GM12878 (cell line): ENCODE results near the gene FOXF1. TPM values are rescaled to one million over a fixed set of nuclear protein-coding genes. Genes with fewer than 3 reads are reported as not detected.

Experiments
- ATAC-seq: fragments of 200-7000 bp; cut with Tn5 transposase; 3 replicates; pipeline ENCODE4 v1.9.1; 2020; ENCODE audit warnings: mild to moderate bottlenecking, moderate library complexity
- BruUV-seq: library from RNA; stranded (reverse); fragments of 400-500 nt; replicated peaks from 2 replicates; lab custom pipeline; 2021; lab: Mats Ljungman, UMichigan
- CTCF ChIA-PET: fragments of 300-600 bp; sonication (Branson Sonifier 250); formaldehyde crosslinking; extraction: SDS; loops from one replicate; lab custom pipeline; 2021; ENCODE audit warnings: inconsistent platforms; lab: Yijun Ruan, JAX
- POLR2A ChIA-PET: fragments of 350-600 bp; formaldehyde crosslinking; extraction: SDS; loops from one replicate; lab custom pipeline; 2021; ENCODE audit warnings: inconsistent platforms; lab: Charles Lee
- RAD21 ChIA-PET: fragments of 300-600 bp; sonication (Branson Sonifier 250); formaldehyde crosslinking; loops from one replicate; lab custom pipeline; 2023; ENCODE audit warnings: antibody characterized with exemption; ENCODE audit not compliant: unreplicated experiment; lab: Charles Lee
- SMC1A ChIA-PET: fragments of 300-600 bp; sonication (Branson Sonifier 250); formaldehyde crosslinking; loops from one replicate; lab custom pipeline; 2023; ENCODE audit not compliant: unreplicated experiment, uncharacterized antibody; lab: Charles Lee
- DNase-seq: peaks from one replicate; pipeline ENCODE4 v3.0.0-alpha.2; 2011; ENCODE audit warnings: low read depth, low spot score
- FAIRE-seq: peaks from 3 replicates; lab custom pipeline; 2011; peaks lifted over from hg19 to GRCh38; lab: Jason Lieb, UNC
- H2AFZ ChIP-seq: 2 replicates; pipeline ENCODE4 v1.6.0; 2011; ENCODE audit warnings: low read depth, low read length, control low read depth; ENCODE audit not compliant: control insufficient read depth
- H3K27ac ChIP-seq: 2 replicates; pipeline ENCODE4 v1.5.1; 2011; ENCODE audit warnings: control low read depth; ENCODE audit not compliant: control insufficient read depth, insufficient read depth
- H3K27me3 ChIP-seq, 2 experiments: replicated peaks in 1 of 2; 2 replicates each; pipeline versions ENCODE4 v1.6.0 to v1.6.1; 2011; ENCODE audit warnings: low read length in 1 of 2; ENCODE audit not compliant: control insufficient read depth in 2 of 2, insufficient read depth in 2 of 2
- H3K36me3 ChIP-seq, 2 experiments: 2 replicates each; pipeline ENCODE4 v1.5.1; 2011; ENCODE audit warnings: low read length in 1 of 2; ENCODE audit not compliant: control insufficient read depth in 2 of 2, insufficient read depth in 2 of 2
- H3K4me1 ChIP-seq: 2 replicates; pipeline ENCODE4 v1.6.1; 2011; ENCODE audit warnings: mild to moderate bottlenecking, low read length, moderate library complexity, mixed read lengths; ENCODE audit not compliant: control insufficient read depth, insufficient read depth
- H3K4me2 ChIP-seq: 2 replicates; pipeline ENCODE4 v1.6.0; 2011; ENCODE audit warnings: control low read depth; ENCODE audit not compliant: control insufficient read depth, insufficient read depth
- H3K4me3 ChIP-seq: fragments of 200-600 bp; sonication (generic); 2 replicates; pipeline ENCODE4 v1.5.1; 2016
- H3K79me2 ChIP-seq: 2 replicates; pipeline ENCODE4 v1.6.0; 2011; ENCODE audit warnings: low read length; ENCODE audit not compliant: control insufficient read depth, insufficient read depth
- H3K9ac ChIP-seq: 2 replicates; pipeline ENCODE4 v1.8.0; 2011; ENCODE audit warnings: low read length, control low read depth, mixed read lengths; ENCODE audit not compliant: control insufficient read depth, insufficient read depth
- H3K9me3 ChIP-seq: replicated peaks from 3 replicates; pipeline ENCODE4 v1.5.1; 2011; ENCODE audit warnings: mild to moderate bottlenecking, low read length; ENCODE audit not compliant: control insufficient read depth, insufficient read depth
- H4K20me1 ChIP-seq: 2 replicates; pipeline ENCODE4 v1.6.0; 2011; ENCODE audit not compliant: control insufficient read depth, insufficient read depth
- BCL11A ChIP-seq: IDR thresholded peaks from 2 replicates; pipeline ENCODE4 v1.6.1; 2011; ENCODE audit warnings: low read depth, low read length
- CBX3 ChIP-seq: fragments of 200-600 bp; sonication (generic); IDR thresholded peaks from 2 replicates; pipeline ENCODE4 v1.6.1; 2016; ENCODE audit warnings: low read depth, borderline replicate concordance
- CHD2 ChIP-seq: IDR thresholded peaks from 2 replicates; pipeline ENCODE4 v1.6.1; 2011; ENCODE audit warnings: low read depth, low read length, improper control_type of control experiment, borderline replicate concordance
- DPF2 ChIP-seq: fragments of 450-650 bp; IDR thresholded peaks from 2 replicates; pipeline ENCODE4 v1.6.1; 2017; ENCODE audit warnings: mild to moderate bottlenecking
- IKZF2 ChIP-seq, 2 experiments: fragments of 450-650 bp; IDR thresholded peaks; 2 replicates each; pipeline ENCODE4 v1.6.1; 2017; ENCODE audit warnings: mild to moderate bottlenecking in 2 of 2, moderate library complexity in 2 of 2
- JUNB ChIP-seq: IDR thresholded peaks from 2 replicates; pipeline ENCODE4 v1.6.1; 2016; ENCODE audit warnings: antibody characterized with exemption, mild to moderate bottlenecking
- KAT2A ChIP-seq: conservative IDR thresholded peaks from 2 replicates; pipeline ENCODE4 v1.6.1; 2011; ENCODE audit warnings: low read depth, low read length; ENCODE audit not compliant: control insufficient read depth
- MTA2 ChIP-seq: fragments of 450-650 bp; IDR thresholded peaks from 2 replicates; pipeline ENCODE4 v1.6.1; 2016; ENCODE audit warnings: low read depth, mild to moderate bottlenecking, moderate library complexity
- NFIC ChIP-seq: IDR thresholded peaks from 2 replicates; pipeline ENCODE4 v1.6.1; 2012; ENCODE audit warnings: low read depth, mild to moderate bottlenecking, inconsistent platforms, low read length, moderate library complexity
- NFXL1 ChIP-seq: fragments of 450-650 bp; IDR thresholded peaks from 2 replicates; pipeline ENCODE4 v1.6.1; 2017; ENCODE audit warnings: antibody characterized with exemption, mild to moderate bottlenecking, borderline replicate concordance
- NR2C2 ChIP-seq: IDR thresholded peaks from 2 replicates; pipeline ENCODE4 v1.6.1; 2011; ENCODE audit warnings: borderline replicate concordance, low read depth; ENCODE audit not compliant: control insufficient read depth, insufficient read length
- POLR2AphosphoS2 ChIP-seq: IDR thresholded peaks from 2 replicates; pipeline ENCODE4 v1.6.1; 2011; ENCODE audit warnings: low read depth, mild to moderate bottlenecking, low read length, improper control_type of control experiment, moderate library complexity
- TAF1 ChIP-seq: IDR thresholded peaks from 2 replicates; pipeline ENCODE4 v1.6.1; 2011; ENCODE audit warnings: mild to moderate bottlenecking, low read depth, low read length, borderline replicate concordance
- TBL1XR1 ChIP-seq: IDR thresholded peaks from 2 replicates; pipeline ENCODE4 v1.6.1; 2012; ENCODE audit warnings: low read depth, low read length, improper control_type of control experiment
- WRNIP1 ChIP-seq: IDR thresholded peaks from 2 replicates; pipeline ENCODE4 v1.6.1; 2011; ENCODE audit warnings: low read depth, low read length, improper control_type of control experiment, borderline replicate concordance
- ZNF24 ChIP-seq: fragments of 450-650 bp; IDR thresholded peaks from 2 replicates; pipeline ENCODE4 v1.6.1; 2017; ENCODE audit warnings: antibody characterized with exemption, mild to moderate bottlenecking
- WGBS: methylation state at CpG from one replicate; pipeline ENCODE4 v1.1.6; 2016; ENCODE audit warnings: low lambda C conversion rate; ENCODE audit not compliant: insufficient replicate concordance, insufficient coverage; ENCODE audit errors: missing lambda C conversion rate; 5-methylcytosine and 5-hydroxymethylcytosine counted together
- in situ Hi-C: fragments of 300-500 bp; cut with MboI; formaldehyde crosslinking; loops from 9 replicates; pipeline ENCODE4 v1.14.3; 2018; ENCODE audit warnings: mixed read lengths
- intact Hi-C: fragments of 100-400 bp; cut with micrococcal nuclease; formaldehyde crosslinking; loops from one replicate; pipeline ENCODE4 v1.14.2; 2022; ENCODE audit not compliant: unreplicated experiment
- polyA plus RNA-seq, 11 experiments: library from polyadenylated mRNA; depleted of rRNA in 4 of 11; unstranded in 6 of 11; stranded (reverse) in 5 of 11; fragments of >200 nt; fragmentation: Nextera tagmentation in 4 of 11; fragmentation: Illumina TruSeq in 1 of 11; extraction: Ambion mirVana in 4 of 11; extraction: Trizol in 1 of 11; gene quantifications; 1 replicate in 1 of 11; 2 replicates in 10 of 11; pipeline versions ENCODE4 v1.2.1 to v1.2.3, GENCODE V29; 2011 to 2016; ENCODE audit warnings: inconsistent platforms in 2 of 11, missing spikeins in 2 of 11, low read depth in 1 of 11
- total RNA-seq, 4 experiments: library from RNA; depleted of rRNA in 3 of 4; stranded (reverse); fragments of >200 nt in 3 of 4; fragmentation: Illumina TruSeq in 1 of 4; extraction: Trizol in 1 of 4; gene quantifications; 2 replicates each; pipeline versions ENCODE4 v1.2.1 to v1.2.3, GENCODE V29; 2013 to 2021
- TF ChIP-seq, protein P1 (sequence below): fragments of 150-350 bp; IDR thresholded peaks from 2 replicates; pipeline ENCODE4 v1.6.1; 2016; ENCODE audit warnings: low read depth, low read length
- TF ChIP-seq, protein P2 (sequence below): fragments of 450-650 bp; IDR thresholded peaks from 2 replicates; pipeline ENCODE4 v1.6.1; 2016; ENCODE audit warnings: mild to moderate bottlenecking
- TF ChIP-seq, protein P3 (sequence below): fragments of 450-650 bp; formaldehyde crosslinking; IDR thresholded peaks from 2 replicates; pipeline ENCODE4 v1.4.0; 2022; ENCODE audit warnings: mild to moderate bottlenecking, moderate library complexity

FOXF1 gene
- total and polyA plus RNA-seq, 10 of the 15 experiments (the other 5 are each of a cell fraction or from before 2014, with no cell fraction given), result 0.01 TPM; not detected in 9

DNA sequence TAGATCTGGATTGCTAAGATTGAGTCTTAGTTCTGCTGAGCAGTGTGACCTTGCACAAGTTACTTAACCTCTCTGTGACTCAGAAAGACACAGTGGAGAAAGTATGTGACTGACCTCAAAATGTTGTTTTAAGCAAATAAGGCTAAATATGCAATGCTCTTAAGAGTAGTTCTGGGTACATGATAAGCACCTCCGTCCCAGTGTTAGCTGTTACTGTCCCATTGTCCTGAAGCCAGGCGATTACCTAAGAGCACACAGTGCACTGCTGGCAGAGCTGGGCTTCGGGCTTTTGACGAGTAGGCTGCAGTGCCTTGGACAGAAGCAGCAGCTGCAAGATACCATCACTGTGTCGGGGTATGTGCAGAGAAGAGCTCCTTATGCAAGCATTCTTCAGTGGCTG, 32.7 kb upstream of the FOXF1 start:
- Histone ChIP-seq H3K4me2 (no peak overlapping the region), H3K9ac (no peak overlapping the region), H3K4me3 (no peak overlapping the region), H2AFZ (no peak overlapping the region), H3K27me3 (peaks cover 3 to 8% of the 10 kb centered on the region in 2 experiments; a peak in 3 of 4 replicates), H3K27ac (no peak overlapping the region), H3K9me3 (no peaks in the 10 kb centered on the region), H4K20me1 (no peaks in the 10 kb centered on the region), H3K79me2 (no peaks in the 10 kb centered on the region), H3K36me3 (no peaks in the 10 kb centered on the region), H3K4me1 (no peaks in the 10 kb centered on the region)
- DNase-seq (no peak), ATAC-seq (no peak), FAIRE-seq (no peak)
- SMC1A ChIA-PET, result no interaction called here
- RAD21 ChIA-PET, result no interaction called here
- POLR2A ChIA-PET, result no interaction called here
- CTCF ChIA-PET, result interaction anchor here (0.6 kb wide), 1 partner anchor 587 kb away, joined by 3 read pairs; no protein-coding TSS in a partner anchor
- in situ Hi-C loops (no loop called here), intact Hi-C loops (no loop called here)
- WGBS, result 20% methylated on average over 5 of the region's 5 CpGs
- no TSS peak for BruUV-seq
- TF ChIP-seq CBX3 (no peak), NR2C2 (no peak), WRNIP1 (no peak), MTA2 (no peak), BCL11A (no peak), TAF1 (no peak), DPF2 (no peak), NFIC (no peak), JUNB (no peak), CHD2 (no peak), ZNF24 (no peak), POLR2AphosphoS2 (no peak), IKZF2 (IDR thresholded peaks at IDR 0.05) (no peak), TBL1XR1 (no peak), KAT2A (no peak), NFXL1 (no peak)
- TF ChIP-seq, protein P1, sequence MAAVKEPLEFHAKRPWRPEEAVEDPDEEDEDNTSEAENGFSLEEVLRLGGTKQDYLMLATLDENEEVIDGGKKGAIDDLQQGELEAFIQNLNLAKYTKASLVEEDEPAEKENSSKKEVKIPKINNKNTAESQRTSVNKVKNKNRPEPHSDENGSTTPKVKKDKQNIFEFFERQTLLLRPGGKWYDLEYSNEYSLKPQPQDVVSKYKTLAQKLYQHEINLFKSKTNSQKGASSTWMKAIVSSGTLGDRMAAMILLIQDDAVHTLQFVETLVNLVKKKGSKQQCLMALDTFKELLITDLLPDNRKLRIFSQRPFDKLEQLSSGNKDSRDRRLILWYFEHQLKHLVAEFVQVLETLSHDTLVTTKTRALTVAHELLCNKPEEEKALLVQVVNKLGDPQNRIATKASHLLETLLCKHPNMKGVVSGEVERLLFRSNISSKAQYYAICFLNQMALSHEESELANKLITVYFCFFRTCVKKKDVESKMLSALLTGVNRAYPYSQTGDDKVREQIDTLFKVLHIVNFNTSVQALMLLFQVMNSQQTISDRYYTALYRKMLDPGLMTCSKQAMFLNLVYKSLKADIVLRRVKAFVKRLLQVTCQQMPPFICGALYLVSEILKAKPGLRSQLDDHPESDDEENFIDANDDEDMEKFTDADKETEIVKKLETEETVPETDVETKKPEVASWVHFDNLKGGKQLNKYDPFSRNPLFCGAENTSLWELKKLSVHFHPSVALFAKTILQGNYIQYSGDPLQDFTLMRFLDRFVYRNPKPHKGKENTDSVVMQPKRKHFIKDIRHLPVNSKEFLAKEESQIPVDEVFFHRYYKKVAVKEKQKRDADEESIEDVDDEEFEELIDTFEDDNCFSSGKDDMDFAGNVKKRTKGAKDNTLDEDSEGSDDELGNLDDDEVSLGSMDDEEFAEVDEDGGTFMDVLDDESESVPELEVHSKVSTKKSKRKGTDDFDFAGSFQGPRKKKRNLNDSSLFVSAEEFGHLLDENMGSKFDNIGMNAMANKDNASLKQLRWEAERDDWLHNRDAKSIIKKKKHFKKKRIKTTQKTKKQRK, result no peak
- TF ChIP-seq, protein P2, sequence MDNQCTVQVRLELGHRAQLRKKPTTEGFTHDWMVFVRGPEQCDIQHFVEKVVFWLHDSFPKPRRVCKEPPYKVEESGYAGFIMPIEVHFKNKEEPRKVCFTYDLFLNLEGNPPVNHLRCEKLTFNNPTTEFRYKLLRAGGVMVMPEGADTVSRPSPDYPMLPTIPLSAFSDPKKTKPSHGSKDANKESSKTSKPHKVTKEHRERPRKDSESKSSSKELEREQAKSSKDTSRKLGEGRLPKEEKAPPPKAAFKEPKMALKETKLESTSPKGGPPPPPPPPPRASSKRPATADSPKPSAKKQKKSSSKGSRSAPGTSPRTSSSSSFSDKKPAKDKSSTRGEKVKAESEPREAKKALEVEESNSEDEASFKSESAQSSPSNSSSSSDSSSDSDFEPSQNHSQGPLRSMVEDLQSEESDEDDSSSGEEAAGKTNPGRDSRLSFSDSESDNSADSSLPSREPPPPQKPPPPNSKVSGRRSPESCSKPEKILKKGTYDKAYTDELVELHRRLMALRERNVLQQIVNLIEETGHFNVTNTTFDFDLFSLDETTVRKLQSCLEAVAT, result no peak
- TF ChIP-seq, protein P3, sequence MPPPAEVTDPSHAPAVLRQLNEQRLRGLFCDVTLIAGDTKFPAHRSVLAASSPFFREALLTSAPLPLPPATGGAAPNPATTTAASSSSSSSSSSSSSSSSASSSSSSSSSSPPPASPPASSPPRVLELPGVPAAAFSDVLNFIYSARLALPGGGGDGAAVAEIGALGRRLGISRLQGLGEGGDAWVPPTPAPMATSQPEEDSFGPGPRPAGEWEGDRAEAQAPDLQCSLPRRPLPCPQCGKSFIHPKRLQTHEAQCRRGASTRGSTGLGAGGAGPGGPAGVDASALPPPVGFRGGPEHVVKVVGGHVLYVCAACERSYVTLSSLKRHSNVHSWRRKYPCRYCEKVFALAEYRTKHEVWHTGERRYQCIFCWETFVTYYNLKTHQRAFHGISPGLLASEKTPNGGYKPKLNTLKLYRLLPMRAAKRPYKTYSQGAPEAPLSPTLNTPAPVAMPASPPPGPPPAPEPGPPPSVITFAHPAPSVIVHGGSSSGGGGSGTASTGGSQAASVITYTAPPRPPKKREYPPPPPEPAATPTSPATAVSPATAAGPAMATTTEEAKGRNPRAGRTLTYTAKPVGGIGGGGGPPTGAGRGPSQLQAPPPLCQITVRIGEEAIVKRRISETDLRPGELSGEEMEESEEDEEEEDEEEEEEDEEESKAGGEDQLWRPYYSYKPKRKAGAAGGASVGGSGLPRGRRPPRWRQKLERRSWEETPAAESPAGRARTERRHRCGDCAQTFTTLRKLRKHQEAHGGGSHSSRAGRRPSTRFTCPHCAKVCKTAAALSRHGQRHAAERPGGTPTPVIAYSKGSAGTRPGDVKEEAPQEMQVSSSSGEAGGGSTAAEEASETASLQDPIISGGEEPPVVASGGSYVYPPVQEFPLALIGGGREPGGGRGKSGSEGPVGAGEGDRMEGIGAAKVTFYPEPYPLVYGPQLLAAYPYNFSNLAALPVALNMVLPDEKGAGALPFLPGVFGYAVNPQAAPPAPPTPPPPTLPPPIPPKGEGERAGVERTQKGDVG (CRISPR knock-in tag), result no peak
